ENCODE results near the gene PRSS53.
"Not testable (repeated sequence)": the region's sequence is repeated elsewhere in the genome, so short reads cannot be mapped to it uniquely, and the experiment has no call there.

The PRSS53 gene

GRCh38 chr16:31117384-31118222, 28.9 kb upstream of the PRSS53 start, which contains the start of gene KAT8:
TSS of gene KAT8 (plus strand) at chr16:31117664. CDS start at chr16:31117682, 18 bp downstream.
- peak; percentile 99 for DNase-seq

DNA sequence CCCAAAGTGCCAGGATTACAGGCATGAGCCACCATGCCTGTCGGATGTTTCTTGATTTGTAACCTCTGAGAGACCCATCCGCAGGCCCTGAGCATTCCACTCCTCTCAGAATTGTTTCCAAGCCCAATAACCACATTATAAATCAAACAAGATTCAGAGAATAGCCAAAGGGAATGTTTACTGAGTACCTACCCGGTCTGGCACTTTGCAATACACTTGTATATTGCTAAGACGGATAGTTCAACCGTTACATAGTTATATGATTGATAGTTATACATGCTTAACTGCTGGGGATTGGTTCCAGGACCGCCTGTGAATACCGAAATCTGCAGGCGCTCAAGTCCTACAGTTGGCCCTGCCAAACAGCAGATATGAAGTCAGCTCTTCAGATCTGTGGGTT, 25.7 kb upstream of the PRSS53 start:
- no peak for DNase-seq

GRCh38 chr16:31113121-31114120, 24.7 kb upstream of the PRSS53 start:
- peak; percentile 80 for DNase-seq

GRCh38 chr16:31112711-31113110, 24.0 kb upstream of the PRSS53 start:
- no peak for DNase-seq

DNA sequence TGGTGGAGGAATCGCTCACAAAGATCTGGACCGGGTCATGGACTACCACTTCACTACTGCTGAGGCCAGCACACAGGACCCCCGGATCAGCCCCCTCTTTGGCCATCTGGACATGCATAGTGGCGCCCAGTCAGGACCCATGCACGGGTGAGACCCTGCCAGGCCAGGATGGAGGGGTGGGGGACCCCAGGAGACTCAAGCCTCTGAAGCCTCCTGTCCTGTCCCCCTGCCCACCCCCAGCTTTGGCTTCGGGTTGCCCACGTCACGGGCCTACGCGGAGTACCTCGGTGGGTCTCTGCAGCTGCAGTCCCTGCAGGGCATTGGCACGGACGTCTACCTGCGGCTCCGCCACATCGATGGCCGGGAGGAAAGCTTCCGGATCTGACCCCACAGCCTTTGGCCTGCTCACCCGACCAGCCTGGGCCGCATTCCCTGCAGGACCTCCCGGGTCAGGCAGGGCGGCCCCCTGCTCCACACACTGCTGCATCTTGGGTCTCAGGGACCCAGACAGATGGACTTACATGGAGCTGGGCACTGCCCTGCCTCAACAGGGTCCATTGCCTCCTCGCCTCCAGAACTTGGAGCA, 23.2 kb upstream of the PRSS53 start:
- no peak for DNase-seq

GRCh38 chr16:31110106-31111034, 21.6 kb upstream of the PRSS53 start:
- DNase-seq = no peak

- no peak for DNase-seq
These were observed 20.9 kb upstream of the PRSS53 start for GRCh38 chr16:31109622-31110021.

- no peak for DNase-seq
These were observed 20.2 kb upstream of the PRSS53 start for GRCh38 chr16:31108794-31109558.

DNA sequence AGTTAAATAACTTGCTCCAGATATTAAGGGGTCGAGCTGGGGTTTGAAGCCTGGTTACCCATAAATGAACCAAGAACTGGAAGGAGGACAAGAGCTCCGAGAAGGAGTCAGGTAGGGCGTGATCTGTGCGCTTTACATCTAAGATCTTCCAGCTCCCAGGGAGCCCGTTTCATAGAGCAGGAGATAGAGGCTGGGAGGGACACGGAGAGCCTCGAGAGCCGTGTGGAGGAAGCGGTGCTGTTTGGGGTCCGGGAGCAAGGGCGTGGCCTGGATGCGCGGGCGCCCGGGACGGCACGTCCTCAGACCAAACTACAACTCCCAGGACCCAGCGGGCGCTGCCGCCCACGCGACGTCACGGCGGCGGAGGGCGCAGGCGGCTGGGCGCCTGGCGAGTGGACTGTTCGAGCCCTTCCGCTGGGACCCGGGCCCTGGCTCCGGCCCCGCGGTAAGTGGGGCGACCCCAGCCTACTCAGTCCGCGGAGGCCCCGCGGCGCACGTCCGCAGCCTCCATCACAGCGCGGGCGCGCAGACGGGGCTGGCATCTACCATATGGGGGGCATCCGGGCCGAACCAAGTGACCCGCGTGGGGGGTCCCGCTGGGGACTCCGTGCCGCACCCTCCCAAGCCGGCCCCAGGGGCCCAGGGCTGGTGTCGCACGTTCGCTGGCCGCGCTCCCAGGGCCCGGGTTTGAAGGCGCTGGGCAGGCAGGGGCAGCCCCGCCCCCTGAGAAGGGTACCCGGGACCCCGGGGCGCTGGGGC, 19.5 kb upstream of the PRSS53 start, which contains the start of gene BCKDK:
TSS of gene BCKDK (plus strand) at position 352 of the 759 bp plus-strand sequence. CDS start 838 bp downstream, outside the sequence.
- peak; percentile 86 for DNase-seq

- DNase-seq = no peak
These were observed 18.7 kb upstream of the PRSS53 start for GRCh38 chr16:31107465-31107867.

GRCh38 chr16:31106509-31107464, 18.0 kb upstream of the PRSS53 start:
- DNase-seq = no peak

DNA sequence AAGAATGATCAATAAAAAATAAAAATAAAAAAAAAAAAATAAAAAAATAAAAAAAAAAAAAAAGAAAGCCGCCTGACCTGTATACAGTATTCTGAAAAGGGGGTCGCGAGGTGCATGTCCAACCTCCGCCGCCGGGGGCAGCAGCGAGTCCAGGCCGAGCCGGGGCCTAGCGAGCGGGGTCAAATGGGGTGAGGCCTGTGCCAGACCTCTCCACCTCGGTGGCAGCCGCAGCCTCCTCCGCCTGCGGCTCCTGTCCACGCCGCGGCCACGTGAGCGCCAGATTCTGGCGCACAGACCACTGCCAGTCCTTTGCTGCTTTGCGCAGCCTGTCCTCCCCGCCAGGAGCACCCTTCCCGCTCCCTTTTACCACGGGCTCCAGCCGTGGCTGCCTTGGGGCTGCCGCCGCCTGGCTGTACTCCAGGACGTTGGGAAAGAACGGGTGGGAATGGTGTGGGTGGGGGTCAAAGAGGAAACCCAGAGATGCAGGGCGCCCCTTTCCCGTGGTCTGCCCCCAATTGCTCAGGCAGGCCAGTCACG, 17.0 kb upstream of the PRSS53 start:
- peak; percentile 97 for DNase-seq

DNA sequence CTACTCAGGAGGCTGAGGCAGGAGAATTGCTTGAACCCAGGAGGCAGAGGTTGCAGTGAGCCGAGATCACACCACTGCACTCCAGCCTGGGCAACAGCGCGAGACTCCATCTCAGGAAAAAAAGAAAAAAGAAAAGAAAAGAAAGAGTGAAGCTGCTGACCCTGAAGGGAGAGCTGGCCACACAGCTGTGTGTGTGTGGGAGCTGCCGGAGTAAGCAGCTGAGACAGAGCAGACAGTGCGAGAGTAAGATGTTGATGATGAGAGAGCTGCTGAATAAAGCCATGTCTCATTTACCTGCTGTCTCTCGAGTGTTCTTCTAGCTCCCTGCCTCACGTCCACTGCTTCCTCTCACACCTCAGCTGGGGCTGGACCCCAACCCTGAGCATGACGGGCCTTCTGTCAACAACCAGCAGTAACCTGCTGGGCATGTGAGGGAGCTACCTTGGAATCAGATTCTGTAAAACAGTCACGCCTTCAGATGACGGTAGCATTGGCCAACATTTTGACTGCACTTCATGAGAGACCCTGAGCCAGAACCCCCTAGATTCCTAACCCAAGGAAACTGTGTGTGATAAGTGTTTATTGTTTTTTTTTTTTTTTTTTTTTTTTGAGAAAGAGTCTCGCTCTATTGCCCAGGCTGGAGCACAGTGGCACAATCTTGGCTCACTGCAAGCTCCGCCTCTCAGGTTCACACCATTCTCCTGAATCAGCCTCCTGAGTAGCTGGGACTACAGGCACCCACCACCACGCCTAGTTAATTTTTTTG, 12.3 kb upstream of the PRSS53 start:
- DNase-seq = not testable (repeated sequence)

- DNase-seq = peak; percentile 21
These were observed 11.3 kb upstream of the PRSS53 start for GRCh38 chr16:31099860-31100638.

GRCh38 chr16:31094424-31095120, 5.8 kb upstream of the PRSS53 start, which contains the start of gene VKORC1:
TSS of gene VKORC1 (minus strand) at chr16:31094797. CDS start at chr16:31094729, 68 bp downstream.
- peak; percentile 99 for DNase-seq

DNA sequence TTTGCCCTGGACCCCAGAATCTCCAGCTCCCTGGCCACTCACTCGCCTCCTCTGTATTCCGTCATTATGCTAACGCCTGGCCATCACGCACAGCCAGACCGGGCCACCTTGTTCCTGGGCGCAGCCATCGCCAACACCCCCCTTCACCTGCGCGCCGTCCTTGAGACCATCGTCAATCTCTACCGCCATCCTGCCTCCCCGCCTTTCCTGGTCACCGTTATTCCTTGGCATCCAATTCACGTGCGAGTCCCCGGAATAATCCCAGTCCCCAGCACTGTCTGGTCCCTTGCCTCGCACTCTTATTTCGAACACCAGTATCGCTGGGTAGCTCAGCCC, 5.3 kb upstream of the PRSS53 start:
- DNase-seq = peak; percentile 55
